H9 (cell line): ENCODE measurements around the gene MOV10L1. TPM values are rescaled to one million over a fixed set of nuclear protein-coding genes. Genes with fewer than 3 reads are reported as not detected.

Experiments used
- DNase-seq: peaks from one replicate; pipeline ENCODE4 v3.0.0-alpha.2; 2017
- H2AFZ ChIP-seq: one replicate; pipeline ENCODE4 v1.6.1; 2013; ENCODE audit warnings: mild to moderate bottlenecking, low read length, control low read depth, moderate library complexity
- H2AK5ac ChIP-seq: 2 replicates; pipeline ENCODE4 v1.6.1; 2013; ENCODE audit warnings: low read length, control low read depth, mixed read lengths; ENCODE audit not compliant: insufficient read length
- H2BK120ac ChIP-seq: one replicate; pipeline ENCODE4 v1.6.1; 2013; ENCODE audit warnings: low read depth, mild to moderate bottlenecking, low read length, control low read depth, inconsistent platforms; ENCODE audit not compliant: poor library complexity, severe bottlenecking
- H2BK12ac ChIP-seq: 2 replicates; pipeline ENCODE4 v1.6.1; 2013; ENCODE audit warnings: low read length, control low read depth, mixed read lengths, low read depth; ENCODE audit not compliant: insufficient read length
- H2BK15ac ChIP-seq: 2 replicates; pipeline ENCODE4 v1.6.1; 2013; ENCODE audit warnings: low read depth, low read length, control low read depth
- H2BK20ac ChIP-seq: one replicate; pipeline ENCODE4 v1.6.1; 2013; ENCODE audit warnings: low read depth, mild to moderate bottlenecking, low read length, control low read depth, inconsistent platforms; ENCODE audit not compliant: poor library complexity, severe bottlenecking
- H2BK5ac ChIP-seq: 2 replicates; pipeline ENCODE4 v1.6.1; 2013; ENCODE audit warnings: low read length, control low read depth, mixed read lengths; ENCODE audit not compliant: insufficient read length
- H3K14ac ChIP-seq: 2 replicates; pipeline ENCODE4 v1.6.1; 2013; ENCODE audit warnings: low read length, control low read depth; ENCODE audit not compliant: insufficient read depth
- H3K18ac ChIP-seq: 2 replicates; pipeline ENCODE4 v1.6.1; 2013; ENCODE audit warnings: low read depth, mild to moderate bottlenecking, mixed read lengths, low read length, control low read depth; ENCODE audit not compliant: insufficient read length
- H3K23ac ChIP-seq: 2 replicates; pipeline ENCODE4 v1.6.1; 2013; ENCODE audit warnings: low read length, control low read depth, mixed read lengths, low read depth; ENCODE audit not compliant: insufficient read length
- H3K23me2 ChIP-seq: 2 replicates; pipeline ENCODE4 v1.6.1; 2013; ENCODE audit warnings: low read depth, mild to moderate bottlenecking, mixed read lengths, low read length, control low read depth; ENCODE audit not compliant: insufficient read length, poor library complexity, severe bottlenecking
- H3K27ac ChIP-seq: 2 replicates; pipeline ENCODE4 v1.5.1; 2013; ENCODE audit warnings: low read length, control low read depth, mixed read lengths, low read depth; ENCODE audit not compliant: insufficient read length
- H3K27me3 ChIP-seq: 2 replicates; pipeline ENCODE4 v1.6.1; 2013; ENCODE audit warnings: low read length, control low read depth, inconsistent platforms; ENCODE audit not compliant: insufficient read depth
- H3K4ac ChIP-seq: 2 replicates; pipeline ENCODE4 v1.6.1; 2013; ENCODE audit warnings: low read depth, mild to moderate bottlenecking, control low read depth, inconsistent platforms, low read length, moderate library complexity
- H3K4me1 ChIP-seq: 2 replicates; pipeline ENCODE4 v1.6.1; 2013; ENCODE audit warnings: low read length, control low read depth, inconsistent platforms; ENCODE audit not compliant: insufficient read depth
- H3K4me2 ChIP-seq: 2 replicates; pipeline ENCODE4 v1.6.1; 2013; ENCODE audit warnings: low read length, control low read depth, mixed read lengths; ENCODE audit not compliant: insufficient read length, insufficient read depth
- H3K56ac ChIP-seq: 2 replicates; pipeline ENCODE4 v1.6.1; 2013; ENCODE audit warnings: low read depth, mild to moderate bottlenecking, mixed read lengths, low read length, control low read depth; ENCODE audit not compliant: insufficient read length
- H3K79me1 ChIP-seq: 2 replicates; pipeline ENCODE4 v1.6.1; 2013; ENCODE audit warnings: low read depth, mild to moderate bottlenecking, moderate library complexity, low read length, control low read depth, inconsistent platforms; ENCODE audit not compliant: insufficient read depth, poor library complexity, severe bottlenecking
- H3K79me2 ChIP-seq: 2 replicates; pipeline ENCODE4 v1.6.1; 2013; ENCODE audit warnings: low read length, control low read depth, inconsistent platforms; ENCODE audit not compliant: insufficient read depth
- H3K9ac ChIP-seq: 2 replicates; pipeline ENCODE4 v1.6.1; 2013; ENCODE audit warnings: low read length, control low read depth, mixed read lengths; ENCODE audit not compliant: insufficient read length; ENCODE audit errors: extremely low read depth
- H3K9me3 ChIP-seq: one replicate; pipeline ENCODE4 v1.6.1; 2013; ENCODE audit warnings: low read depth, low read length, inconsistent platforms; ENCODE audit not compliant: control insufficient read depth
- H3T11ph ChIP-seq: one replicate; pipeline ENCODE4 v1.6.1; 2013; ENCODE audit warnings: mild to moderate bottlenecking, low read length, control low read depth, inconsistent platforms
- H4K20me1 ChIP-seq: one replicate; pipeline ENCODE4 v1.6.1; 2013; ENCODE audit not compliant: control insufficient read depth, insufficient read length, insufficient read depth
- H4K5ac ChIP-seq: 2 replicates; pipeline ENCODE4 v1.6.1; 2013; ENCODE audit warnings: low read depth, mild to moderate bottlenecking, mixed read lengths, low read length, control low read depth; ENCODE audit not compliant: insufficient read length
- H4K8ac ChIP-seq: replicated peaks from 2 replicates; pipeline ENCODE4 v1.6.1; 2013; ENCODE audit warnings: low read length, control low read depth, mixed read lengths, low read depth; ENCODE audit not compliant: insufficient read length
- H4K91ac ChIP-seq: 2 replicates; pipeline ENCODE4 v1.6.1; 2013; ENCODE audit warnings: low read depth, mild to moderate bottlenecking, moderate library complexity, mixed read lengths, low read length, control low read depth; ENCODE audit not compliant: insufficient read length
- H3K27ac Mint-ChIP-seq, 3 experiments: 2 replicates in 2 of 3; 3 replicates in 1 of 3; pipeline ENCODE4 v1.8.0; 2020 to 2021; ENCODE audit warnings: mixed read lengths in 3 of 3, mild to moderate bottlenecking in 1 of 3, moderate library complexity in 1 of 3
- H3K27me3 Mint-ChIP-seq: 2 replicates; pipeline ENCODE4 v1.8.0; 2021; ENCODE audit warnings: low read depth, mild to moderate bottlenecking, moderate library complexity, mixed read lengths
- H3K36me3 Mint-ChIP-seq, 3 experiments: 2 replicates in 2 of 3; 3 replicates in 1 of 3; pipeline ENCODE4 v1.8.0; 2020 to 2021; ENCODE audit warnings: low read depth in 3 of 3, mixed read lengths in 3 of 3; ENCODE audit not compliant: insufficient read depth in 1 of 3
- H3K4me1 Mint-ChIP-seq, 2 experiments: 2 replicates each; pipeline ENCODE4 v1.8.0; 2020; ENCODE audit warnings: mixed read lengths in 2 of 2
- H3K4me3 Mint-ChIP-seq, 2 experiments: 2 replicates in 1 of 2; 3 replicates in 1 of 2; pipeline ENCODE4 v1.8.0; 2020 to 2021; ENCODE audit warnings: mild to moderate bottlenecking in 2 of 2, mixed read lengths in 2 of 2, moderate library complexity in 1 of 2
- H3K9me3 Mint-ChIP-seq, 2 experiments: 2 replicates in 1 of 2; 3 replicates in 1 of 2; pipeline ENCODE4 v1.8.0; 2020; ENCODE audit warnings: mild to moderate bottlenecking in 2 of 2, mixed read lengths in 2 of 2, moderate library complexity in 1 of 2
- CTCF ChIP-seq: fragments of 200-600 bp; sonication (generic); conservative IDR thresholded peaks from 3 replicates; pipeline ENCODE4 v1.8.0; 2021; ENCODE audit warnings: antibody characterized with exemption, mild to moderate bottlenecking
- WGBS: extraction: QIAGEN DNeasy Blood & Tissue Kit; methylation state at CpG from one replicate; pipeline ENCODE4 v1.1.7; 2013; ENCODE audit warnings: missing lambda C conversion rate, low lambda C conversion rate, mixed read lengths; ENCODE audit not compliant: insufficient read length; ENCODE audit errors: extremely low coverage; 5-methylcytosine and 5-hydroxymethylcytosine counted together
- total RNA-seq: library from RNA; stranded (reverse); gene quantifications from 2 replicates; pipeline ENCODE4 v1.2.1, GENCODE V29; 2021

The MOV10L1 gene
- total RNA-seq, 1 experiment from 2014 or later, result not detected

GRCh38 chr22:50153056-50153755, 63.4 kb downstream of the MOV10L1 start:
- Histone ChIP-seq H4K91ac (no peak overlapping the region), H2BK120ac (no peak overlapping the region), H2BK15ac (no peak overlapping the region), H3K4ac (no peak overlapping the region), H3K27me3 (no peaks in the 10 kb centered on the region), H2BK5ac (no peak overlapping the region), H3K56ac (no peak overlapping the region), H3T11ph (no peak overlapping the region), H3K79me2 (no peaks in the 10 kb centered on the region), H2BK12ac (no peak overlapping the region), H3K4me1 (no peaks in the 10 kb centered on the region), H4K5ac (no peak overlapping the region), H3K18ac (no peak overlapping the region), H2BK20ac (no peak overlapping the region), H3K23me2 (peaks cover 4% of the 10 kb centered on the region), H3K14ac (no peak overlapping the region), H4K8ac (no peak overlapping the region), H3K27ac (no peak overlapping the region), H3K9me3 (no peaks in the 10 kb centered on the region), H3K23ac (no peak overlapping the region), H2AK5ac (no peak overlapping the region), H3K9ac (no peak overlapping the region), H2AFZ (no peak overlapping the region), H3K4me2 (no peak overlapping the region), H3K79me1 (no peaks in the 10 kb centered on the region), H4K20me1 (no peaks in the 10 kb centered on the region)
- Mint-ChIP-seq H3K9me3 (no peaks in the 10 kb centered on the region), H3K27ac (no peak overlapping the region), H3K4me1 (no peaks in the 10 kb centered on the region; a peak in 1 of 4 replicates), H3K36me3 (no peaks in the 10 kb centered on the region), H3K4me3 (no peak overlapping the region), H3K27me3 (peaks cover 20% of the 10 kb centered on the region)
- no CpG with 5 or more reads among the region's 25 CpGs for WGBS
- TF ChIP-seq CTCF, result no peak
- no peak for DNase-seq
